Measurements from ENCODE around the gene TCF19. TPM values are rescaled to one million over a fixed set of nuclear protein-coding genes. Genes with fewer than 3 reads are reported as not detected.
"Not testable (repeated sequence)": the region's sequence is repeated elsewhere in the genome, so short reads cannot be mapped to it uniquely, and the experiment has no call there.

TCF19 gene
- total and polyA plus RNA-seq, 9 donors = 9.3 to 18.4 (median 13.4) TPM

DNA sequence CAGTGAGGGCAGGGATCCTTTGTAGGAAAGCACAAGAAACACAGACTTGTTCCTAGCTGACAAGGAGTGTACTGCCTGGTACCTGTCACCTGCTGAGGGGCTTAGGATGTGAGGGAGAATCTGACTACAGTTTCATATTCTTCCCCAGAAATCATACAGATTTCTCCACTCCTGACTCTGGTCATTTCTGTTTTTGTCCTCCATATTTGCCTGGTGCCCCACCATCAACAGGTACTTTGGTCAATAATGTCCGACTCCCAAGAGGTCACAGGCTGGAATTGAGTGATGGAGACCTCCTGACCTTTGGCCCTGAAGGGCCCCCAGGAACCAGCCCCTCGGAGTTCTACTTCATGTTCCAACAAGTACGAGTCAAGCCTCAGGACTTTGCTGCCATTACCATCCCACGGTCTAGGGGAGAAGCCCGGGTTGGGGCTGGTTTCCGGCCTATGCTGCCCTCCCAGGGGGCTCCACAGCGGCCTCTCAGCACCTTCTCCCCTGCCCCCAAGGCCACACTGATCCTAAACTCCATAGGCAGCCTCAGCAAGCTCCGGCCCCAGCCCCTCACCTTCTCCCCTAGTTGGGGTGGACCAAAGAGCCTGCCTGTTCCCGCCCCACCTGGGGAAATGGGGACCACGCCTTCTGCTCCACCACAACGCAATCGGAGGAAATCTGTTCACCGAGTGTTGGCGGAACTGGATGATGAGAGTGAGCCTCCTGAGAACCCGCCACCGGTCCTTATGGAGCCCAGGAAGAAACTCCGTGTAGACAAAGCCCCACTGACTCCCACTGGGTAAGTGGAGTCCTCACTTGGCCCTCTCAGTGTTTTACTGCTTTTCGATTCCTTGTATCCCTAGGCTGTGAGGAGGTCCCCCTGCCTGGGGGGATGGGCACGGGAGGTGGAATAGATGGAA is 3.1 kb downstream of the TCF19 start:
- whole genome bisulfite sequencing (ENCODE audit: insufficient coverage) = 82% methylated on average over 15 of the region's 19 CpGs
- H3K36me3 ChIP-seq (ENCODE audit: control insufficient read depth, insufficient read depth, low read length) = peaks cover 21% of the 10 kb centered on the region

DNA sequence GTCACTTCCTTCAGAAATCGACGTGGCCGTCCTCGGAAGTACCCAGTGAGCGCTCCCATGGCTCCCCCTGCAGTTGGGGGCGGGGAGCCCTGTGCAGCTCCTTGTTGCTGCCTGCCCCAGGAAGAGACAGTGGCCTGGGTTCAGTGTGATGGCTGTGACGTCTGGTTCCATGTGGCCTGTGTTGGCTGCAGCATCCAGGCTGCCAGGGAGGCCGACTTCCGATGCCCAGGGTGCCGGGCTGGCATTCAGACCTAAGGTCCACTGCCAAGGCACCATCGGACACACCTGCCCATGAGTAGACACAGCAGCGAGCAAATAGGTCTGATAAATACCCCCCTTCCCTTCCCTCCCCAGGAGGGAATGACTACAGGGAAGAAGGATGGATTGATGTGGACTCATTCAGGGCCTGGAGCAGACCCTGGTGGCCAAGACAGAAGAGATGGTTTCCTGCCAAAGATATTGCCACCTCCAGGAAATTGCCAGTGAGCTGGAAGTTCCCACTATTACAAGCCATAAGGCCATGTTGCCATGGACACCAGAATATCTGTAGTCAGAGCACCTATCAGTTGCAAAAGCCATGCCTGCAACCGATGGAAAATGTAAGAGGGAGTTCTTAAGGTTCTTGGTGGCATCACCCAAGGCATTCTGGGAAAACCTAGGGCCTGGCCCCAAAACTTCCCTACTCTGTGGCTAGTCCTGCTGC is 4.2 kb downstream of the TCF19 start:
- DNase-seq = no peak
- no peaks in the 10 kb centered on the region for H3K27me3 ChIP-seq (ENCODE audit: control insufficient read depth, insufficient read depth, low read length)
- WGBS (ENCODE audit: insufficient coverage) = 83% methylated on average over 11 of the region's 13 CpGs
- H3K9me3 ChIP-seq (replicated peaks; ENCODE audit: control insufficient read depth, low read depth, low read length) = no peaks in the 10 kb centered on the region
- H3K36me3 ChIP-seq (ENCODE audit: control insufficient read depth, insufficient read depth, low read length) = peaks cover 21% of the 10 kb centered on the region
- peaks cover 12% of the 10 kb centered on the region for H3K4me1 ChIP-seq (ENCODE audit: control insufficient read depth, insufficient read depth, low read length)
- H3K4me3 ChIP-seq (ENCODE audit: low read length) = no peak overlapping the region
- no peak overlapping the region for H3K27ac ChIP-seq (ENCODE audit: low read length)

More for the DNA sequence above, 3.1 kb downstream of the TCF19 start:
- H3K4me1 ChIP-seq (ENCODE audit: control insufficient read depth, insufficient read depth, low read length) = peaks cover 17% of the 10 kb centered on the region
- no peak for DNase-seq
- no peaks in the 10 kb centered on the region for H3K27me3 ChIP-seq (ENCODE audit: control insufficient read depth, insufficient read depth, low read length)
- no peak overlapping the region for H3K27ac ChIP-seq (ENCODE audit: low read length)
- H3K4me3 ChIP-seq (ENCODE audit: low read length) = no peak overlapping the region
- H3K9me3 ChIP-seq (replicated peaks; ENCODE audit: control insufficient read depth, low read depth, low read length) = no peaks in the 10 kb centered on the region

DNA sequence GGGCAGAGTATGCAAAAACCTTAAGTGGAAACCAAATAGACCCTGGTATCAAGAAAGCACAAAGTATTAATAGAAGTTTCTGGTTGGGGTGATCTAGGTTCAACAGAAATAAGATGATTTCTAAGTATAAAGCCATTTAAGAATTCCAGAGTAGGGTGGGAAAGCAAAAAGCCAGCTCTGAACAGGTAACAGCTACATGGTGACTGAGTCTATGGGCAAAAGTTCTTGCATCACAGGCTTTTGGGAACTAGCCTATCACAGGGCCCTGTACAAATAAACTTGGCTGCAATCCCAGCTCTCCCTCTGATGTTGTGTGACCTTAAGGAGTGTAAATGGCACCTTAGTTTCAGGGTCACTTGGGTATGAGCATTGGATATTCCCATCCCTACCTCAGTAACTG is 5.5 kb downstream of the TCF19 start:
- peaks cover 11% of the 10 kb centered on the region for H3K4me1 ChIP-seq (ENCODE audit: control insufficient read depth, insufficient read depth, low read length)
- no peaks in the 10 kb centered on the region for H3K27me3 ChIP-seq (ENCODE audit: control insufficient read depth, insufficient read depth, low read length)
- no peak overlapping the region for H3K27ac ChIP-seq (ENCODE audit: low read length)
- DNase-seq = no peak
- H3K4me3 ChIP-seq (ENCODE audit: low read length) = no peak overlapping the region
- no peaks in the 10 kb centered on the region for H3K9me3 ChIP-seq (replicated peaks; ENCODE audit: control insufficient read depth, low read depth, low read length)
- H3K36me3 ChIP-seq (ENCODE audit: control insufficient read depth, insufficient read depth, low read length) = peaks cover 21% of the 10 kb centered on the region

DNA sequence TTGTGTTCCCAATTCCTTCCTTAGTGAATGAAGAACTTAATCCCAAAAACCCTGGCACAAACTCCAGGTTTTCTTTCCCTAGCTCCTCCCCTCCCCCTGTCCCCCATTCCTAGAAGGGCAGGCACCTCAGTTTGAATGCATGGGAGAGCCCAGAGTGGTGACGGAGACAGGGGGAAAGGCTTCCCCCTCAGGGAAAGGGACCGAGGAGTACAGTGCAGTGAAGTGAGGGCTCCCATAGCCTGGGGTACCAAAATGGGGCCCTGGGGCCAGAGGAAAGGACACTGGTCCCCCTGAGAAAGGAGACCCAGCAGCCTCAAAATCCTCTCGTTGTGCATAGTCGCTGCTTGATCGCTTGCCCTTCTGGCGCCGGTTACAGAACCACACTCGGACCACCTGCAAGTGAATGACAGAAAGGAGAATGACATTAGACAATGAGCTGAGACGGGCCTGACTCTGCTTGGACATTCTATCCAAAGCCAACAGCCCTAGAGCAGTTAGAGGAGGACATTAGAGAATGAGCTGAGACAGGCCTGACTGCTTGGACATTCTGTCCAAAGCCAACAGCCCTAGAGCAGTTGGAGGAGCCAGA is 6.2 kb downstream of the TCF19 start:
- H3K36me3 ChIP-seq (ENCODE audit: control insufficient read depth, insufficient read depth, low read length) = peaks cover 21% of the 10 kb centered on the region
- not testable (repeated sequence) for H3K27ac ChIP-seq (ENCODE audit: low read length); H3K4me1 ChIP-seq (ENCODE audit: control insufficient read depth, insufficient read depth, low read length); H3K4me3 ChIP-seq (ENCODE audit: low read length); H3K27me3 ChIP-seq (ENCODE audit: control insufficient read depth, insufficient read depth, low read length); H3K9me3 ChIP-seq (replicated peaks; ENCODE audit: control insufficient read depth, low read depth, low read length); DNase-seq
- WGBS (ENCODE audit: insufficient coverage) = 95% methylated on average over 4 of the region's 9 CpGs

DNA sequence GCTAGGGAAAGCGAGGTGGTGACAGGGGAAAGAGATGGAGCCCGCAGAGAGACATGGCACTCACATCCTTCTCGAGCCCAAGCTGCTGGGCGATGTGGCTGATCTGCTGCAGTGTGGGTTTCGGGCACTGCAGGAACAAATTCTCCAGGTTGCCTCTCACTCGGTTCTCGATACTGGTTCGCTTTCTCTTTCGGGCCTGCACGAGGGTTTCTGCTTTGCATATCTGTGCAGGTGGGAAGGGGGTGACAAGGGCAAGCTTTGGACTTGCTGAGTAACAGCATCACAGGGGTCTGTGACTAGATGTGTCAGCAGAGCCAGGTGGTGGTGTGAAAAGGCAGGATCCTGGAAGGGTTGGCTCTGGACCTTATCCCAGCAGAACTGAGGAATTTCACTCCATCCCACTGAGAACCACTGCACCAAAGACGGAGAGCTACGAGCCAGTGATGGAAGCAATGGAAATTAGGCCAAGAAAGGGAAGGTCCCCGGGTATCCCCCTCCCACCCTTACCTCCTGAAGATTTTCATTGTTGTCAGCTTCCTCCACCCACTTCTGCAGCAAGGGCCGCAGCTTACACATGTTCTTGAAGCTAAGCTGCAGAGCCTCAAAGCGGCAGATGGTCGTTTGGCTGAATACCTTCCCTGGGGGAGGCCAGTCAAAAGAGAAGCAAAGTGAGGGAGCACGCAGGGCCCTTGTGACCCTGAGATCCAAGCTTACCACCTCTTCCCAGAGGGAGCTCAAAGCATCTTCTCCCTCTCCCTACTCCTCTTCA is 6.9 kb downstream of the TCF19 start:
- not testable (repeated sequence) for H3K27ac ChIP-seq (ENCODE audit: low read length); H3K9me3 ChIP-seq (replicated peaks; ENCODE audit: control insufficient read depth, low read depth, low read length); H3K27me3 ChIP-seq (ENCODE audit: control insufficient read depth, insufficient read depth, low read length); H3K4me1 ChIP-seq (ENCODE audit: control insufficient read depth, insufficient read depth, low read length); DNase-seq; H3K4me3 ChIP-seq (ENCODE audit: low read length)
- peaks cover 21% of the 10 kb centered on the region for H3K36me3 ChIP-seq (ENCODE audit: control insufficient read depth, insufficient read depth, low read length)
- 83% methylated on average over 4 of the region's 17 CpGs for WGBS (ENCODE audit: insufficient coverage)

DNA sequence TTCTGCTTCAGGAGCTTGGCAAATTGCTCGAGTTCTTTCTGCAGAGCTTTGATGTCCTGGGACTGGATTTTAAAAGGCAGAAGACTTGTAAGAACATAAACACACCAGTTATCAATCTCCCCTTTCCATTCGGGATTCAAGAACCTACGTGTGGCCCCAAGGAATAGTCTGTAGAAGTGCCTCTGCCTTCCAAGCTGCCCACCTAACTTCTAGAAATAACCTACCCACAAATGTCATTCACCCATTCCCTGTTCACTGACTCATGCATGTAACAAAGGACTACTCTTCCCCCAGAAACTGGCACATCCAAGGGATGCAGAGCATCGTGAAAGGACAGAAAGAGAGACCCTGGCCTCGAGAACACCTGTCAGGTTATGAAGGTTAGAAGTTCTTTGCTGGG is 7.6 kb downstream of the TCF19 start:
- H3K9me3 ChIP-seq (replicated peaks; ENCODE audit: control insufficient read depth, low read depth, low read length) = no peaks in the 10 kb centered on the region
- H3K36me3 ChIP-seq (ENCODE audit: control insufficient read depth, insufficient read depth, low read length) = peaks cover 21% of the 10 kb centered on the region
- peaks cover 7% of the 10 kb centered on the region for H3K27me3 ChIP-seq (ENCODE audit: control insufficient read depth, insufficient read depth, low read length)
- no peak for DNase-seq
- H3K27ac ChIP-seq (ENCODE audit: low read length) = no peak overlapping the region
- 69% methylated on average over 4 of the region's 5 CpGs for WGBS (ENCODE audit: insufficient coverage)
- H3K4me1 ChIP-seq (ENCODE audit: control insufficient read depth, insufficient read depth, low read length) = no peaks in the 10 kb centered on the region
- H3K4me3 ChIP-seq (ENCODE audit: low read length) = no peak overlapping the region

DNA sequence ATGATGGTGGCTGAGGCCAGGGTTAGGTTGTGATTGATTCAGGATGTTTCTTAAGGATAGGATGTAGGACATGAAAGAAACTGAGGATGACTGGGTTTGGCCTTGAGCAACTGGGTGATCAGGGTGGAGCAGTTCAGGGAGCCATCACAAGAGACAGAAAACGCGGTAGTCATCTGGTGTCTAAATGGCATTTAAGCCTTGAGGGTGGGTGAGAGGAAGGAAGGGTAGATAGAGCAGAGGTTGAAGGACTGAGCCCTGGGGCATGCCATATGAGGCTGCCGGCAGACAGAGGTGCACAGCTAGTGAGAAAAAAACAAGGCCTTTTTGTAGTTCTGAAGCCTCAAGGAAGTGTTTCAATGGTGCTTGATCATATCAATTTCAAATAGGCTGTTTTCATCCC is 10.2 kb downstream of the TCF19 start:
- Histone ChIP-seq H3K9me3 (replicated peaks; ENCODE audit: control insufficient read depth, low read depth, low read length) (no peaks in the 10 kb centered on the region), H3K4me1 (ENCODE audit: control insufficient read depth, insufficient read depth, low read length) (no peaks in the 10 kb centered on the region), H3K4me3 (ENCODE audit: low read length) (no peak overlapping the region), H3K27ac (ENCODE audit: low read length) (no peak overlapping the region), H3K27me3 (ENCODE audit: control insufficient read depth, insufficient read depth, low read length) (peaks cover 10% of the 10 kb centered on the region), H3K36me3 (ENCODE audit: control insufficient read depth, insufficient read depth, low read length) (peaks cover 5% of the 10 kb centered on the region)
- DNase-seq = no peak
- WGBS (ENCODE audit: insufficient coverage) = 20% methylated on average over 2 of the region's 3 CpGs

DNA sequence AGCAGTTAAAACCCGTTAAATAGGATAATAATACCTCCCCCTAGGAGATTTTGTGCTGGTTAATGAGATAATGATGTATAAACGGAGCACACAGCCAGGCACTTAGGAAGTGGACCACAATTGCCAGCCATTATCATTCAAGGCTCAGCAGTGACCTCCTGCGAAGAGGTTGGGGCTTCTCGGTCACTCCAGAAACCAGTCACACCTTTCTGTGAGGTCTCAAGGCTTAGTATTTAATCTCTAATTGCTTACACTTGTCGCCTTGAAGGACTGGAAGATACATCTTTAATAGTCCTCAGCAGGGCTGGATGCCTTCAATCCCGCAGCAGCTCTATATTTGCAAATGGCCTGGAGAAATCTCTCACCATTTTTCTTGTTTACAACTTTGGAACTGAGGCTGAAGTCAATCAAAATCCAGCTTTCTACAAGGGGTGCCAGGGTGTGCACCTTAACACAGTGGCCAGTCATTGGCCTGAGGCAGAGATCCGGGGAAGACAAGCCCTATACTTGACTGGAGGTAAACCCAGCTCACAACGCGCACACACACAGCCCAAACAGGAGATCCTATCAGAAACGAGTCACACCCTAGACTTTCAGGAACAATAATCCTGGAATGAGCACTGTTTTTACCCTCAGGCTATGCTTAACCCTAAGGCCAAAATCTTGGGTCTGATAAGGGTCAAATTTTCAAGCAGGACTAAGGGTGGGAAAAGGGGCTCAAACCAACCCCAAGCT is 10.9 kb downstream of the TCF19 start:
- Histone ChIP-seq H3K27me3 (ENCODE audit: control insufficient read depth, insufficient read depth, low read length) (peaks cover 10% of the 10 kb centered on the region), H3K36me3 (ENCODE audit: control insufficient read depth, insufficient read depth, low read length) (no peaks in the 10 kb centered on the region), H3K9me3 (replicated peaks; ENCODE audit: control insufficient read depth, low read depth, low read length) (no peaks in the 10 kb centered on the region), H3K27ac (ENCODE audit: low read length) (no peak overlapping the region), H3K4me1 (ENCODE audit: control insufficient read depth, insufficient read depth, low read length) (no peaks in the 10 kb centered on the region), H3K4me3 (ENCODE audit: low read length) (no peak overlapping the region)
- WGBS (ENCODE audit: insufficient coverage) = 54% methylated on average over 5 of the region's 10 CpGs
- no peak for DNase-seq

DNA sequence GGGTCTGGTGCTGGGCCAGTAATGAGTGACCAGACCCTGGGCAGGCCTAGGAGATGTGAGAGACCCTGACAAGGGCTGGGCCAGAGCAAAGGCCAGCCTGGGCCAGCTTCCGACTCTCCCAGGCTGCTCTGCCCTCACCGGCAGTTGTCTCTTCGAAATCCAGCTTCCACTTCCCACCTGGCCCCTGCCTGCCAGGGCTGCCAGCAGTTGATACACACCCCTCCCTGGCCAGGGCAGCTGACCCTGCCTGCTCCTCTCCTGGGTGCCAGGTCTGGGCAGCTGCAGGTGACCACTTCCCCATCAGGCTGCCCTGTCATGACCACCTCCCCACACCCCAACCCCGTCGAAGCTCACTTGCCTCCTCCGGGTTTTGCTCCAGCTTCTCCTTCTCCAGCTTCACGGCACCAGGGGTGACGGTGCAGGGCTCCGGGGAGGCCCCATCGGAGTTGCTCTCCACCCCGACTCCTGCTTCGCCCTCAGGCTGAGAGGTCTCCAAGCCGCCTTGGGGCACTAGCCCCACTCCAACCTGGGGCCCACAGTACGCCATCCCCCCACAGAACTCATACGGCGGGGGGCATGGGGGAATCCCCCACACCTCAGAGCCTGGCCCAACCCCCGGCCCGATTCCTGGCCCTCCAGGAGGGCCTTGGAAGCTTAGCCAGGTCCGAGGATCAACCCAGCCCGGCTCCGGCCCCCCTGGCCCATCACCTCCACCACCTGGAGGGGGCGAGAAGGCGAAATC is 11.6 kb downstream of the TCF19 start:
- not testable (repeated sequence) for H3K36me3 ChIP-seq (ENCODE audit: control insufficient read depth, insufficient read depth, low read length); H3K27ac ChIP-seq (ENCODE audit: low read length); H3K9me3 ChIP-seq (replicated peaks; ENCODE audit: control insufficient read depth, low read depth, low read length); H3K4me3 ChIP-seq (ENCODE audit: low read length); DNase-seq; H3K27me3 ChIP-seq (ENCODE audit: control insufficient read depth, insufficient read depth, low read length); H3K4me1 ChIP-seq (ENCODE audit: control insufficient read depth, insufficient read depth, low read length)
- WGBS (ENCODE audit: insufficient coverage) = 41% methylated on average over 17 of the region's 23 CpGs
